Ascending aorta (tissue), 2 donors: ENCODE results near the gene CELF4. TPM values are rescaled to one million over a fixed set of nuclear protein-coding genes. Genes with fewer than 3 reads are reported as not detected.

Experiments
- DNase-seq, 2 donors: peaks; one replicate each; pipeline ENCODE4 v3.0.0-alpha.2; 2019; ENCODE audit warnings: low spot score in 2 of 2
- H3K27ac ChIP-seq, 2 donors: fragments of 200-600 bp; sonication (generic); one replicate each; pipeline ENCODE4 v1.5.1; 2016 to 2017; ENCODE audit warnings: mild to moderate bottlenecking in 1 of 2
- H3K27me3 ChIP-seq: fragments of 200-600 bp; sonication (generic); one replicate; pipeline ENCODE4 v1.5.1; 2017
- H3K36me3 ChIP-seq, 2 donors: fragments of 200-600 bp; sonication (generic); one replicate each; pipeline ENCODE4 v1.5.1; 2016
- H3K4me1 ChIP-seq, 2 donors: fragments of 200-600 bp; sonication (generic); one replicate each; pipeline ENCODE4 v1.5.1; 2016 to 2017; ENCODE audit warnings: mild to moderate bottlenecking in 1 of 2
- H3K4me3 ChIP-seq, 2 donors: fragments of 200-600 bp; sonication (generic); one replicate each; pipeline ENCODE4 v1.5.1; 2016 to 2017; ENCODE audit warnings: mild to moderate bottlenecking in 1 of 2
- H3K9me3 ChIP-seq, 2 donors: fragments of 200-600 bp; sonication (generic); one replicate each; pipeline ENCODE4 v1.5.1; 2016
- CTCF ChIP-seq, 3 experiments: fragments of 200-600 bp in 2 of 3; fragments of 450-650 bp in 1 of 3; sonication (generic) in 2 of 3; IDR thresholded peaks; one replicate each; pipeline ENCODE4 v1.5.1; 2016 to 2019; ENCODE audit warnings: antibody characterized with exemption in 3 of 3, mild to moderate bottlenecking in 1 of 3, moderate library complexity in 1 of 3
- intact Hi-C: fragments of 100-400 bp; cut with DNase I; formaldehyde crosslinking; loops from one replicate; pipeline ENCODE4 v1.15.1; 2023
- total RNA-seq: library from RNA; depleted of rRNA; stranded (reverse); fragments of >200 nt; gene quantifications from one replicate; pipeline ENCODE4 v1.1.0, GENCODE V29; 2016

Gene CELF4
- total RNA-seq, 1 donor from 2014 or later, result not detected

DNA sequence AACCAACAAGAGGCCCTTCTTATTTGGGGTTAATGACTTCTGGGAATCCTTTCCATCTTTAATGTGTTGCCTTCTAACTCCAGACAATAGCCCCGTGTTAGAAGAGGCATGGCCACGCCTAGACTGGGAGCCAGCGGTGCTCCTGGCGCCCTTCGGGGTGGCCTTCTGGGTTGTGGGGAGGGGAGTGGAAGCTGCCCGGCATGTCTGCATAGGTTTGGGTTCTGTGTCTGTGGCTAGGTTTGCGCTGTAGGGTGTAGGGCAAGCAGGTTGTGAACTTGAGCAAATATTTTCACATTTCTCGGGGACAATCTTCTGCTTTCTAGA lies 40.4 kb downstream of the CELF4 start:
- no peaks in the 10 kb centered on the region for H3K9me3 ChIP-seq
- no peaks in the 10 kb centered on the region for H3K36me3 ChIP-seq
- H3K4me1 ChIP-seq, result no peaks in the 10 kb centered on the region
- intact Hi-C loops, result no loop called here
- no peak overlapping the region for H3K4me3 ChIP-seq
- no peaks in the 10 kb centered on the region for H3K27me3 ChIP-seq
- H3K27ac ChIP-seq, result no peak overlapping the region
- no peak for DNase-seq
- TF ChIP-seq CTCF (IDR thresholded peaks at IDR 0.05), result no peak

DNA sequence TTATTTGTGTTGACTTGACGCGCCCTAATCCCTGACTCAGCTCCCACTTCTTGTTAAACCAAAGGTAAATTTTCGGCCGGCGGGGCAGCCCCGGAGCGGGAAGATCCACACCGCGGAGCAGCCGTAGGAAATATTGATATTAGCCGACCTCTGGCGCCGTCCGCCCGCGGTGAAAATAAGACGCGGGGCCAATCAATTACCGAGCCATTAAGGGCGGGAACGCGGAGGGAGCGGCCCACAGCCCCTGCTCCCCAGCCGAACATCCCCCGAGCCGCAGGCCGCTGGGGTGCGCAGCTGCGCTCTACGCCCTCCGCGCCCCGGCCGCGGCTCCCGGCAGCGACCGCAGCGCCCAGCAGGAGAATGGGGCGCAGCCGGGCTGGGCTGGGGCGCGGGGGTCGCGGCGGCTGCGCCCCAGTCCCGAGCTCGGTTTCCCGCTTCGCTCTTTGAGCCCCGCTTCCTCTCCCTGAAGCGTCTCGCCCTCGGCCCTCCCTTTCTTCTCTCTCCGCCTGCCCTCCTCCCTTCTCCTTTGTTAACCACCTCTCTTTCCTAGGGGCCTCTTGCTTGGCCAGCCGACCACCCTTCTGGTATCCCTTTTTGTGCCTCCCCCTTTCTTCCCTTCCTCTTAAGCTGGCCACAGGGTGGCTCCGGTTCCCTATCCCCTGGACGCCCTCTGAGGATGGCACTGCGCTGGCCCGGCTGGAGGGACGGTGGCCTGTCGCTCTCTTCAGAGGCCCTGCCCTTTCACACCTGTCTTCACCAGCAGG lies 40.9 kb downstream of the CELF4 start:
- Histone ChIP-seq H3K9me3 (no peaks in the 10 kb centered on the region), H3K4me1 (no peaks in the 10 kb centered on the region), H3K4me3 (no peak overlapping the region), H3K27me3 (no peaks in the 10 kb centered on the region), H3K36me3 (no peaks in the 10 kb centered on the region), H3K27ac (no peak overlapping the region)
- no peak for TF ChIP-seq CTCF (IDR thresholded peaks at IDR 0.05)
- intact Hi-C loops, result no loop called here
- no peak for DNase-seq

GRCh38 chr18:37524139-37524497 lies 41.5 kb downstream of the CELF4 start:
- Histone ChIP-seq H3K9me3 (no peaks in the 10 kb centered on the region), H3K27ac (no peak overlapping the region), H3K36me3 (no peaks in the 10 kb centered on the region), H3K27me3 (no peaks in the 10 kb centered on the region), H3K4me1 (no peaks in the 10 kb centered on the region), H3K4me3 (no peak overlapping the region)
- no peak for TF ChIP-seq CTCF (IDR thresholded peaks at IDR 0.05)
- intact Hi-C loops, result no loop called here
- DNase-seq, result no peak

- Histone ChIP-seq H3K4me1 (no peaks in the 10 kb centered on the region), H3K27ac (no peak overlapping the region)
- no peak for TF ChIP-seq CTCF (IDR thresholded peaks at IDR 0.05)
These were observed 43.8 kb downstream of the CELF4 start for GRCh38 chr18:37521510-37522465.

DNA sequence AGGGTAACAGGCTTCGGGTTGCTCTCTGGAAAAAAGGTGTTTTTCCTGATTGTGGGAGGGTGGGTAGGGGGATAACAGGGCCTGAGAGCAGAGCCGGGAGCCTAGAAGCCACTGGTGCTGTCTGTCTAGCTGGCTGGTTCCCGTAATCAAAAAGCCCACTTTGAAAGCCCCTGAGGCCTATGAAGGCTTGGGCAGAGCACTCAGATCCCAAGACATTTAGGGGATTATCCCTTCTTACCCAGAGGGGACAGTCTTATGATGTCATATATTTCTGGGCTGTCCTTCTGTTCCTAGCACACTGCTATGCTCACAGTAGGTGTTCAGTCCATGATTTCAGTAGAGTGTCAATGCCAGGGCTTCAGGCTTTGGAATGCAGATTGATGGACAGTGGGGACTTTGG lies 45.1 kb downstream of the CELF4 start:
- no peak for DNase-seq
- H3K27ac ChIP-seq, result no peak overlapping the region
- intact Hi-C loops, result no loop called here
- no peaks in the 10 kb centered on the region for H3K27me3 ChIP-seq
- no peaks in the 10 kb centered on the region for H3K4me1 ChIP-seq
- H3K9me3 ChIP-seq, result no peaks in the 10 kb centered on the region
- H3K4me3 ChIP-seq, result no peak overlapping the region
- no peak for TF ChIP-seq CTCF (IDR thresholded peaks at IDR 0.05)
- no peaks in the 10 kb centered on the region for H3K36me3 ChIP-seq

More at GRCh38 chr18:37521510-37522465, 43.8 kb downstream of the CELF4 start:
- no peak for DNase-seq
- intact Hi-C loops, result no loop called here
- H3K4me3 ChIP-seq, result no peak overlapping the region
- no peaks in the 10 kb centered on the region for H3K9me3 ChIP-seq
- no peaks in the 10 kb centered on the region for H3K36me3 ChIP-seq
- no peaks in the 10 kb centered on the region for H3K27me3 ChIP-seq
